Body of pancreas (tissue), 4 donors: ENCODE results near the gene MARCOL.

ENCODE experiments used
- POLR2A ChIP-seq, 3 donors: fragments of 450-650 bp; IDR thresholded peaks; one replicate each; pipeline ENCODE4 v1.6.1; 2016; ENCODE audit warnings: antibody characterized with exemption in 3 of 3, mild to moderate bottlenecking in 2 of 3
- TF ChIP-seq, protein P1 (sequence below), 7 experiments: fragments of 450-650 bp in 4 of 7; fragments of 200-600 bp in 3 of 7; sonication (generic) in 3 of 7; IDR thresholded peaks; one replicate each; pipeline ENCODE4 v1.5.1; 2016 to 2019; ENCODE audit warnings: antibody characterized with exemption in 7 of 7

DNA sequence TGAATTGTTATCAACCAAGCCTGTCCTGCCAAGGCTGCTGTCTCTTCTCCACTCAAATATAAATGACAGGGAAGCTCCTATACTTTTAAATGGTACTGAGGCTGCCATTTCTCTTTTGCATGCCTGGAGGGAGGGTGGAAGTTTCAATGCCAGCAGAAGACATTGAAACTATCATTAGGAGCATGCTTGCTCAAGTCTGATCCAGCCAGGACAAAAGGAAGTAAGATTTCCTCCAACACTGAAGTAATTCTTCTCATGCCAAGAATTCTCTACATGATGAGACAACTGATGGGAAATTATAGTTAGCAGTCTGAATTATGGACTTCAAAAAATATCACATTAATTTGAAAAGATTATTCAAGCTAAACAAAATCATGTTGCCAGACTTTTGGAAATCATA is 30.1 kb upstream of the MARCOL start:
- TF ChIP-seq, protein P1, sequence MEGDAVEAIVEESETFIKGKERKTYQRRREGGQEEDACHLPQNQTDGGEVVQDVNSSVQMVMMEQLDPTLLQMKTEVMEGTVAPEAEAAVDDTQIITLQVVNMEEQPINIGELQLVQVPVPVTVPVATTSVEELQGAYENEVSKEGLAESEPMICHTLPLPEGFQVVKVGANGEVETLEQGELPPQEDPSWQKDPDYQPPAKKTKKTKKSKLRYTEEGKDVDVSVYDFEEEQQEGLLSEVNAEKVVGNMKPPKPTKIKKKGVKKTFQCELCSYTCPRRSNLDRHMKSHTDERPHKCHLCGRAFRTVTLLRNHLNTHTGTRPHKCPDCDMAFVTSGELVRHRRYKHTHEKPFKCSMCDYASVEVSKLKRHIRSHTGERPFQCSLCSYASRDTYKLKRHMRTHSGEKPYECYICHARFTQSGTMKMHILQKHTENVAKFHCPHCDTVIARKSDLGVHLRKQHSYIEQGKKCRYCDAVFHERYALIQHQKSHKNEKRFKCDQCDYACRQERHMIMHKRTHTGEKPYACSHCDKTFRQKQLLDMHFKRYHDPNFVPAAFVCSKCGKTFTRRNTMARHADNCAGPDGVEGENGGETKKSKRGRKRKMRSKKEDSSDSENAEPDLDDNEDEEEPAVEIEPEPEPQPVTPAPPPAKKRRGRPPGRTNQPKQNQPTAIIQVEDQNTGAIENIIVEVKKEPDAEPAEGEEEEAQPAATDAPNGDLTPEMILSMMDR (IDR thresholded peaks at IDR 0.05), result no peak
- TF ChIP-seq POLR2A (IDR thresholded peaks at IDR 0.05), result no peak
